Measurements from ENCODE around the gene SPTLC2.

The SPTLC2 gene

DNA sequence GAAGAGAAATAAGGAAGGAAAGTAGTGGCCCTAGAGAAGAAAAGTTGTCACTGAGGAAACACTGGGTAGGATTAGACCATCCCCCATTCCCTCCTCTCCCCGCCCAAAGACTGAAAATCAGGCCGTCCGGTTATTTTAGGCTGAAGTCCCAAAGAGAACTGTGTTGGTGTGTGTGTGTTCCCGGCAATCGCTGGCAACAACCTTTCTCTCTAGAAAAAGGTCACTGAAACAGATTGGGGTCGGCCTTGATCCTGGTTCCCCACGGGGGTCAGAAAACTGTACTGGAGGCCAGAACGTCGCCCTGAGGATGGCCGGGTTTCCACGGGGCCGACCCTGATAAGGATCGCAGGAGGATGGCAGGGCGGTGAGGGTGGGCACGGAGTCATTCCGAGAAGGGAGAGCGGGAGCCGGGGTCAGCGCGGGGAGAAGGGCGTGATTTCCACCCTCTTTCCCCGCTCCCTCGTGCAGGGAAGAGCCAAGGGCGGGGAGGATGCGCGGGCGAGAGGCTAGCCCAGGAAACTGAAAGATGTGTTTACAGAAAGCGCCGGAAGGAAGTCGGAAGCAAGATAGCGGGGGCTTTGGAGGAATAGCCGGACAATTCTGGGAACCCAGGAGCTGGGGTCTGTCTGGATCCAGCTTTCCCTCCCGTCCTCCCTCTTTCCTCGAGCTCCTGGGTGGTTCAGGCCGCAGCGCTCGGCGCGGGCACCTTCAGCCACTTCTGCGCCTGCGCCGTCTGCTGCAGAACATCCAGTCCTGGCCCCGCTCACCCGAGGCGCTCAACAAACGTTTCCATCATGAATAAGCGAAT, 25.3 kb upstream of the SPTLC2 start:
- TF ChIP-seq ZBTB7A (IDR thresholded peaks at IDR 0.05; ENCODE audit: low read depth) (no peak), NFIC (IDR thresholded peaks at IDR 0.05) (no peak), CEBPB (IDR thresholded peaks at IDR 0.05) (no peak), EGR1 (IDR thresholded peaks at IDR 0.05) (no peak), CREB1 (IDR thresholded peaks at IDR 0.05; ENCODE audit: low read depth) (no peak), YY1 (IDR thresholded peaks at IDR 0.05; ENCODE audit: low read depth) (no peak), TCF12 (IDR thresholded peaks at IDR 0.05; ENCODE audit: low read depth) (no peak), FOXM1 (IDR thresholded peaks at IDR 0.05; ENCODE audit: borderline replicate concordance, low read depth) (no peak), EP300 (IDR thresholded peaks at IDR 0.05; ENCODE audit: borderline replicate concordance) (no peak), USF1 (IDR thresholded peaks at IDR 0.05) (no peak)
- TF ChIP-seq, protein P1, sequence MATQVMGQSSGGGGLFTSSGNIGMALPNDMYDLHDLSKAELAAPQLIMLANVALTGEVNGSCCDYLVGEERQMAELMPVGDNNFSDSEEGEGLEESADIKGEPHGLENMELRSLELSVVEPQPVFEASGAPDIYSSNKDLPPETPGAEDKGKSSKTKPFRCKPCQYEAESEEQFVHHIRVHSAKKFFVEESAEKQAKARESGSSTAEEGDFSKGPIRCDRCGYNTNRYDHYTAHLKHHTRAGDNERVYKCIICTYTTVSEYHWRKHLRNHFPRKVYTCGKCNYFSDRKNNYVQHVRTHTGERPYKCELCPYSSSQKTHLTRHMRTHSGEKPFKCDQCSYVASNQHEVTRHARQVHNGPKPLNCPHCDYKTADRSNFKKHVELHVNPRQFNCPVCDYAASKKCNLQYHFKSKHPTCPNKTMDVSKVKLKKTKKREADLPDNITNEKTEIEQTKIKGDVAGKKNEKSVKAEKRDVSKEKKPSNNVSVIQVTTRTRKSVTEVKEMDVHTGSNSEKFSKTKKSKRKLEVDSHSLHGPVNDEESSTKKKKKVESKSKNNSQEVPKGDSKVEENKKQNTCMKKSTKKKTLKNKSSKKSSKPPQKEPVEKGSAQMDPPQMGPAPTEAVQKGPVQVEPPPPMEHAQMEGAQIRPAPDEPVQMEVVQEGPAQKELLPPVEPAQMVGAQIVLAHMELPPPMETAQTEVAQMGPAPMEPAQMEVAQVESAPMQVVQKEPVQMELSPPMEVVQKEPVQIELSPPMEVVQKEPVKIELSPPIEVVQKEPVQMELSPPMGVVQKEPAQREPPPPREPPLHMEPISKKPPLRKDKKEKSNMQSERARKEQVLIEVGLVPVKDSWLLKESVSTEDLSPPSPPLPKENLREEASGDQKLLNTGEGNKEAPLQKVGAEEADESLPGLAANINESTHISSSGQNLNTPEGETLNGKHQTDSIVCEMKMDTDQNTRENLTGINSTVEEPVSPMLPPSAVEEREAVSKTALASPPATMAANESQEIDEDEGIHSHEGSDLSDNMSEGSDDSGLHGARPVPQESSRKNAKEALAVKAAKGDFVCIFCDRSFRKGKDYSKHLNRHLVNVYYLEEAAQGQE (IDR thresholded peaks at IDR 0.05; ENCODE audit: low read depth): no peak

- TF ChIP-seq EP300 (IDR thresholded peaks at IDR 0.05; ENCODE audit: borderline replicate concordance) (no peak), MAX (IDR thresholded peaks at IDR 0.05) (no peak), CREB1 (IDR thresholded peaks at IDR 0.05; ENCODE audit: low read depth) (no peak), RAD21 (IDR thresholded peaks at IDR 0.05; ENCODE audit: low read depth) (no peak), TCF12 (IDR thresholded peaks at IDR 0.05; ENCODE audit: low read depth) (no peak), CEBPB (IDR thresholded peaks at IDR 0.05) (no peak), USF1 (IDR thresholded peaks at IDR 0.05) (no peak), NFIC (IDR thresholded peaks at IDR 0.05) (no peak), FOXM1 (IDR thresholded peaks at IDR 0.05; ENCODE audit: borderline replicate concordance, low read depth) (no peak), YY1 (IDR thresholded peaks at IDR 0.05; ENCODE audit: low read depth) (no peak), ZBTB7A (IDR thresholded peaks at IDR 0.05; ENCODE audit: low read depth) (no peak)
- TF ChIP-seq, protein P1 (IDR thresholded peaks at IDR 0.05; ENCODE audit: low read depth): no peak
Observed at GRCh38 chr14:77640756-77641533, 24.5 kb upstream of the SPTLC2 start.

- no peak for TF ChIP-seq CEBPB (IDR thresholded peaks at IDR 0.05)
- no peak for TF ChIP-seq NFIC (IDR thresholded peaks at IDR 0.05)
- no peak for TF ChIP-seq EGR1 (IDR thresholded peaks at IDR 0.05)
Observed at GRCh38 chr14:77638771-77639171, 22.3 kb upstream of the SPTLC2 start.

- TF ChIP-seq USF1 (IDR thresholded peaks at IDR 0.05): no peak
- TF ChIP-seq FOXM1 (IDR thresholded peaks at IDR 0.05; ENCODE audit: borderline replicate concordance, low read depth): no peak
- TF ChIP-seq ZBTB7A (IDR thresholded peaks at IDR 0.05; ENCODE audit: low read depth): no peak
- TF ChIP-seq TEAD4 (IDR thresholded peaks at IDR 0.05): no peak
- no peak for TF ChIP-seq EGR1 (IDR thresholded peaks at IDR 0.05)
- TF ChIP-seq CEBPB (IDR thresholded peaks at IDR 0.05): no peak
- no peak for TF ChIP-seq TCF12 (IDR thresholded peaks at IDR 0.05; ENCODE audit: low read depth)
- TF ChIP-seq YY1 (IDR thresholded peaks at IDR 0.05; ENCODE audit: low read depth): no peak
Observed at GRCh38 chr14:77630111-77630510, 13.7 kb upstream of the SPTLC2 start.

DNA sequence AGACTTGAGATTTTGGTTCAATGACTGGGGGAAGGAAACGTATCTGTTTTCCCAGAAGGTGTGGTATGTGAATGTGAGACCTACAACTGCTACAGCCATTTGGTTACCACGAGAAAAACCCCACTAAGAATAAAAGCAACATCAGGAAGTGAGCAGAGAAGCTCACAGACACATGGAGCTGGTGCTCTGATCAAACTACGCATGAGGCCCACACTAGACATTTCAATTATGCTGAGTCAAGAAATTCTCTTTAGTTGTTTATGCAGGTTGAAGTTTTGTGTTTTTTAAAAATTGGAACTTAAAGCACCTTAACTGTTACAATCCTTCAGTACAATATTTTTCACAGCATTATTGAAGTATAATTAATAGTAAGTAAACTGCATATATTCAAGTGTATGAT, 8.9 kb upstream of the SPTLC2 start:
- TF ChIP-seq TAF1 (IDR thresholded peaks at IDR 0.05; ENCODE audit: low read depth) (no peak), CEBPB (IDR thresholded peaks at IDR 0.05) (no peak), ZBTB7A (IDR thresholded peaks at IDR 0.05; ENCODE audit: low read depth) (no peak), USF1 (IDR thresholded peaks at IDR 0.05) (no peak), YY1 (IDR thresholded peaks at IDR 0.05; ENCODE audit: low read depth) (no peak), EGR1 (IDR thresholded peaks at IDR 0.05) (no peak), NFIC (IDR thresholded peaks at IDR 0.05) (no peak), MAX (IDR thresholded peaks at IDR 0.05) (no peak), EP300 (IDR thresholded peaks at IDR 0.05; ENCODE audit: borderline replicate concordance) (no peak), RAD21 (IDR thresholded peaks at IDR 0.05; ENCODE audit: low read depth) (no peak), CREB1 (IDR thresholded peaks at IDR 0.05; ENCODE audit: low read depth) (no peak), TCF12 (IDR thresholded peaks at IDR 0.05; ENCODE audit: low read depth) (no peak), TEAD4 (IDR thresholded peaks at IDR 0.05) (no peak)
- TF ChIP-seq, protein P1 (IDR thresholded peaks at IDR 0.05; ENCODE audit: low read depth): no peak
